Activated naive CD4-positive, alpha-beta T cell treated with Interleukin-2 at 50 U/mL for 16 hours (primary cell): ENCODE measurements around the gene CUL1.

ENCODE experiments used
- DNase-seq: peaks from one replicate; pipeline ENCODE4 v3.0.0-alpha.2; 2020

CUL1 gene

DNA sequence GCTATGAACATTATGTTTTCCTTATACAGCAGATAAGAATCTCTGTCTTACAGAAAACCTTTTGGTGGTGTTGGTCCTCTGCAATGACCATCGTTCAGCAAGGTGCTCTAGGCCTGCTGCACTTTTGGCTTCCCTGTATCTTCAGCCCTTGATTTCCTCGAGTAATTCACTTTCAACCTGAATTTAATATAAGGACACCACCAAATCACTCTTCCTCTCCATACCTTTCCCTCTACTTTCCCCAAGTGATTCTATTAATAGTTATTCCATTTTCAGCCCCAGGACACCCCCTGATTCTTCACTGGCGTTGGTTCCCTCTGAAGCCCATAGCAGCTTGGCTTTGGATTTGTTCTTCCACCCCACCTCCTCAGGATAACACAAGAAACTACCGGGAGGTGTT, 113.2 kb downstream of the CUL1 start:
- no peak for DNase-seq

DNA sequence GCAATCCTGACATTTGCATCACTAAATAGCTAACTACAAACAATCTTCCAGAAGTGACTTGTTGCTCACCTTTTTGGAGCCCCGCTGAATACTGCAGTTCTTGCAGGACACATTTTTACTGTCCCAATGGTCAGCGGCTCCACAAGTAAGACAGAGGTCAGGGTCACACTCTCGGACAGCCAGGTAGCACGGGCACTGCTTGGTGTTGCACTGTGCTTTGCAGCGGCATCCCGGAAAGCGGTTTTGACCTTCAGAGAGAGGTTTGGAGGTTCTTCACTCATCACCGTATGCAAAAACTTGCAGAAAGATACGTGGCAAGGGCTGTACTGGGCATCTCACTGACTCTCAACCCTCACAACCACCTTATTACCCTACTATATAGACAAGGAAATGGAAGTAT, 115.2 kb downstream of the CUL1 start:
- DNase-seq: no peak

DNA sequence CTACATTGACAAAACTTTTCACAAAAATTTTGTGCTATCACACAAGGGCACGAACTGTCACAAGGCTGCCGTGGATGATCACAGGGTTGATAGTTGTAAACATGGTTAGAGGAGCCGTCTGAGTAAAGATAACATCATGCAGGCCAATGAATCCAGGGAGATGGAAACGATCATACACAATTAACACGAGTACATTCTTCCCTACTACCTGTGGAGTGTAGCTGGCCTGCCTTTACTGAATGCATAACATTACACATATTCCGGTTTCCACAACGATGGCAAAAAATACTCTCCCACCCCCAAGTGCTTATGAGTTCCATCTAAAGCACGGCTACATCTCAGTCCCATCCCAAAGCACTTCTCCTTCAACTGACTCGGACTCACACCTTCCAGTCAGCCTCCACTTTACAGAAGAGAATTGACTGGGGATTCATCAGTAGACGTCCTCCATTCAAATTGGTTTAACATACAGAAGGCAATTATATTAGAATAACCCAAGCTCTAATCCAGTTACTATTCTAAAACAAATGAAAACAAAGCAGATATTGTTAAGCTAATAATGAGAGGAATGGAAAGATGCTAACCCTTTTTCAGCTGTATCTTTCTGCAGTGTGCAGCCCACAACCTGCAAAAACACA, 116.3 kb downstream of the CUL1 start:
- DNase-seq: no peak

DNA sequence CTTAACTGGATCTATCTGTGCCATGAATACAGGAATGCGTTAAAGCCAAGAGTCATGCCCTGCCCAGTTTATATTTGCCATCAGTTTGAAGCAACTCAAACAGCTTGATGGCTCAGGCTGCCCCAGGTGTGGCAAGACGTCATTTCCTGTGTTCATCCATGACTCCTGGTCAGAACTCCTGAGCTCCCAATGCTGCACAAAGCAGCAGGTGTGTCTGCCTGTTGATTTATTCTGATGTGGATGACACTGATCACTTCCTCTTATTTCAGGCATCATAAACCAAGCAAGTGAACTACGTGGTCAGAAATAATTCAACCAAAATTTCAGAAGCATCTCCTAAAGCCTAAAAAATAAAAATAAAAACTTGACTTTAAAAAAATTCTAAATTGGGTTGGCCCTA, 116.9 kb downstream of the CUL1 start:
- DNase-seq: no peak

DNA sequence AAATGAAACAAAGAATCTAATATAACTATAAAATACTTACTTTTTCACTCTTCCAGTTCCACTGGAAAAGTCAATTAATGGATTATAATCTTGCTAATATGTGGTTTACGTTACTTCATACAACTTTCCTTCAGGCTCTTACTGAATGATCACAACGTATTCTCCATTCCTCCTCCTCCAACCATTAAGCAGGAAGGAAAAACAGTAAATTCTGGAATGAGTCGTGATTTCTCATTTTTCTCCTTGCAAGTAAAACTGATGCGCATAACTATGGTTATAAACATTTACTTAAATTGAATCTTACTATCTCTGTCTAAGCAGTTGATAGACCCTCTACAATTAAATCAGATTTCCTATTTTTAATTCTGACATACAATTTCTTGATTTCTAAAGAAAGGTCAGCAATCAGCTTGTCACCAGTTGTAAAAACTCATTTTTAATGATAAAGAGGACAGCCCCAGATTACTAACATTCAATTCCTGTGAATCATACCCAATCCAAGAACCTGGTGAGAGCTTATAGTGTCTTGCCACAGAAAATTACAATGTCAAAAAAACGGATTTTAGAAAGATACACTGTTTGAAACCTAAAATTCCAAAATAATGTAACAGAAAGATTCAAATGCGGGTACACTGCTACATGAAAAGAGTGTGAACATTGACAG, 121.1 kb downstream of the CUL1 start:
- DNase-seq: no peak

DNA sequence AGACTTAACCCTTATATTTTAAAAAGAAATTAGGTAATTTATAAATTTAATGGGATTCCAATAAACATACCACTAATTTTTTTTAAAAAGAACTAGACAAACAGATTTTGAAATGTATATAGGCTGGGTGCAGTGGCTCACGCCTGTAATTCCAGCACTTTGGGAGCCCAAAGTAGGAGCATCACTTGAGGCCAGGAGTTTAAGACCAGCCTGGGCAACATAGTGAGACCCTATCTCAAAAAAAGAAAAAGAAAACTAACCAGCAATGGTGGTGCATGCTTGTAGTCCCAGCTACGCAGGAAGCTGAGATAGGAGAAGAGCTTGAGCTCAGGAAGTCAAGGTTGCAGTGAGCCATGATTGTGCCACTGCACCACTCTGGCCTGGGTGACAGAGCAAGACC, 122.7 kb downstream of the CUL1 start:
- no peak for DNase-seq

DNA sequence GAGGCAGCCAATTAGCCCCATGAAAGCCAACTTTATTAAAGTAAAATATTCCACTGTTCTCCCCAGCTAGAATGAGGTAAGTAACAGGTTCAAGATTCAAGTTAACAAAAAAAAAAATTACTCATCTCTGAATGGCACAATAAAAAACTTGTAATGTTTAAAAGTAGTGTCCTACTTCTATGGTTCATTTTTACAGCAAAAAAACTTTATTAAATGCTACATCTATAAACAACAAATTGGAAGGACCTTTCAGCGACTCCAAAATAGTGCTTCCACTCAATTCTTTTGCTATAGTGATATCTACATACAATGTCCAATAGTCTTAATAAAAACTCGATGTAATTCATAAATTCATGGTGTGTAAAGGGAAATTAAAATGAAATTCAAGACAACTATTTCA, 126.2 kb downstream of the CUL1 start:
- no peak for DNase-seq

DNA sequence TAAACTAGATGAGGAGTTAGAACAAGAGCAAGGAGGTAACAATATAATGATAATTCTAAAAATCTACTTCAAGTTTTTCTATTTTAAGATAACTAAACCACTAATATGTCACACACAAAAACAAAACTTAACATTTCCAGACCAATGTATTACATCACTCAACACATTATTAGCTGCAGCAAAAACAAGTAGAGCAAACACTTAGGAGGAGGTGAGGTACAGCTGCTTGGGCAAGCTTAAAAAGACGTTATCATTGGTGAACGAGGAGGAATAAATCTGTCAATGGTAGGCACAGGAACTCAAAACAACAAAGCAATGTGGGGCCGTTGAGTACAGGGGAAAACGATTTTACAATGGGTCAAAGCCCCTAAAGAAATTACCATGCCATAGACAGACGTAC, 126.6 kb downstream of the CUL1 start:
- no peak for DNase-seq

DNA sequence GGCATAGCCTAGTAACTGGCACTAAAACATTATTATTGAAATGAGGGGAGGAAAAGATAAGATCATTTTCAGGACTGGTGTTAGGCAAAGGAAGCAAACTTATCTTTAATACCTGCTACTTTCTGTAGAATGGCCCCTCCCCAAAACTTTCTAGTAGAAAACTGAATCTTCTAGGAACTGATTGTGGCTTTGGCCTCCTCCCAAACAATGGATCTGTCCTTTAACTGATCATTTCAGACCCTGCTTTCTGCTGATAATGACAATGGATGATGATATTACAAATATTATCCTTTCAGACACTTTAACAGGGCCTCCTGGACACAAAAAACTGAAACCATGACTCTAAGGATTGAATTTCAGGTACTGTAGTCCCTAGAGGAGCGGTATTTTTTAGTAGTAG, 130.3 kb downstream of the CUL1 start:
- DNase-seq: no peak

DNA sequence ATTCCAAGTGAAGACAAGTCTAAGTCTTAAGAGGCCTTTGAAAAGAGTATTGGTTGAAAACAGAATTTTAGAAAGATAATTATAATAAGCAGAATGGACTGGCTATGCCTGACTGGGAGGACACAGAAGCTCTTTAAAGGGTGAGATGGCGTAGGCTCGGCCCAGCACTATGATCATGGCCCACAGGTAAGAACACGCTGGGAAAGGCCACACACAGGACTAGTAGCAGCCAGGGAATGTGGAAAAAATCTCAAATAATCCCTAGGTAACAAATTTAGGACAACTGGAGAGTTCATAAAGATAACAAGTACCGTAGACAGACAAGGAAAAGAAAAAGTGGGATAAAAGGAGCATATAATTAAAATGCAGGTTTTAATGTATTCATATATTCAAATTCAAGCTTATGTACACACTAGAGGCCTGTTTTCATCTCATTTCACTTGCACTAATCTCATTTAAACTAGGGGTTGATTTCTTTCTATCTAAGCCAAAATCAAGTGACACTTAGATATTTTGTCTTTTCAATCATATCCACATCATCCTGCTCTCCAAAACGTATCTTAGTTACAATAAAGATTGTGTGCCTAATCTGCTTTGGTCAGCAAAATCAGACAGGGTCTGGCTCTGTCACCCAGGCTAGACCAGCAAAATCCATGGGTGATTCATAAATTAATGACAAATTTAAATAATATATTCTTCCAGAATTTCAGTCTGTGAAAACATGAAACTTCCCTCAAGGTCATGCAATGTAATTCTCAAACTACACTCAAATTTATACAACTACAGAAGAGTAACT, 132.4 kb downstream of the CUL1 start:
- DNase-seq: no peak

DNA sequence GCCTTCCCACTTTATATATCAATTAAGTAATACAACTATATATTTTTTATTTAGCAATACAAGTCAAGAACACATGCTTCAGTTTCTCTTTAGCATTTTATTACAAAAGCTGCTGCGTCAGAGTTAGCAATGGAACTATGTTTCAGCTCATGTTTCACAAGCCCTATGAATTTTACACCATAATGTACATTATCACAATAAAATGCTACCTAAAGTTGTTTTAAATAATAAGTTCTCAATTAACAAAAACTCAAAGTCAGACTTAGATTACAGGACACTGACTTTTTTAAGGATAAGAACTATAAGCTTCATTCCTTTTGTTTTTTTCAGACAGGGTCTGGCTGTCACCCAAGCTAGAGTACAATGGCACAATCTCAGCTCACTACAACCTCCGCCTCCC, 133.1 kb downstream of the CUL1 start:
- DNase-seq: no peak

DNA sequence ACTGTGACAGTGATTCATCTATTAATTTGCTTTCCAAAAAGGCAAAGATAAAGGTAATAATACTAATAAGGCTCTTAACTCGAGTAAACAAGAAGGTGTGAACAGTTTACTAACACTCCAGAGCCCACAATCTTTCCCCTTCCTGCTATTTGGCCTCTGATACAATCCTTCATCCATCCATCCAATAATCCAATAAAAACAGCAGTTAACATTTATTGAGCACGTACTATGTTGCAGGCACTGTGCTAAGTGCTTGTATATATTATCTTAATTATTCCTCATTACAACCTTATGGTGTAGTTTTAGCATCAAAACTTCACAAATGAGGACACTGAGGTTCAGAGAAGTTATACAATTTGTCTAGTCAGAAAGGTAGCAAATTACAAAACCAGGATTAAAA, 135.9 kb downstream of the CUL1 start:
- DNase-seq: no peak

DNA sequence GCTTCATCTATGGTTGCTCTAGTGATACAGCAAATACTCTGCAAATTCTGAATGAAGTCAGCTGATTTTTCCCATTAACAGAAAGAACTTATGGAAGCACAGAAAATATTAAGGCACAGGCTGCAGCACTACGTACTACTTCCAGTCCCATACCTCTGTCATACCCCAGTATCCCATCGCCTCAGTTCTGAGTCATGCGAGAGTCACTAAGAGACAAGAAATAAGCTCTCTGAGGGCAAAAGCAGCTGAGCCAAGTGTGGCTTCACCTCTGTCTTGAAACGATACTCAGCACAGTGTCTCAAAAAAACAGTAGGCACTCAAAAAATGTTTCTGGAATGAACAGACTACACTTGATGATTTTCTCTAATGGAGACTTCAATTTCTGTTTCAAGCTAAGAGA, 137.2 kb downstream of the CUL1 start:
- DNase-seq: no peak

DNA sequence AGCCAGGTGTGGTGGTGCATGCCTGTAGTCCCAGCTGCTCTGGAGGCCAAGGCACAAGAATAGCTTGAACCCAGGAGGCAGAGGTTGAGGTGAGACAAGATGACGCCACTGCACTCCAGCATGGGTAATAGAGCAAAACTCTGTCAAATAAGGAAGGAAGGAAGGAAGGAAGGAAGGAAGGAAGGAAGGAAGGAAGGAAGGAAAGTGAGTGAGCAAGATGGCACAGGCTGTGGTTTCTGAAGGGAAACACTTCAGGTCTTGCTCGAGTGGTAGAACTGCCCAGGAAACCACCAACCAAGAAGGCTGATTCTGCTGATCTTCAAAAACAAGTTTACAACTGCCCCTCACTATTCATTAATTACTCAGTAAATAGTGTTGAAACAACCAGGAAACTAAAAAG, 140.2 kb downstream of the CUL1 start:
- no peak for DNase-seq

DNA sequence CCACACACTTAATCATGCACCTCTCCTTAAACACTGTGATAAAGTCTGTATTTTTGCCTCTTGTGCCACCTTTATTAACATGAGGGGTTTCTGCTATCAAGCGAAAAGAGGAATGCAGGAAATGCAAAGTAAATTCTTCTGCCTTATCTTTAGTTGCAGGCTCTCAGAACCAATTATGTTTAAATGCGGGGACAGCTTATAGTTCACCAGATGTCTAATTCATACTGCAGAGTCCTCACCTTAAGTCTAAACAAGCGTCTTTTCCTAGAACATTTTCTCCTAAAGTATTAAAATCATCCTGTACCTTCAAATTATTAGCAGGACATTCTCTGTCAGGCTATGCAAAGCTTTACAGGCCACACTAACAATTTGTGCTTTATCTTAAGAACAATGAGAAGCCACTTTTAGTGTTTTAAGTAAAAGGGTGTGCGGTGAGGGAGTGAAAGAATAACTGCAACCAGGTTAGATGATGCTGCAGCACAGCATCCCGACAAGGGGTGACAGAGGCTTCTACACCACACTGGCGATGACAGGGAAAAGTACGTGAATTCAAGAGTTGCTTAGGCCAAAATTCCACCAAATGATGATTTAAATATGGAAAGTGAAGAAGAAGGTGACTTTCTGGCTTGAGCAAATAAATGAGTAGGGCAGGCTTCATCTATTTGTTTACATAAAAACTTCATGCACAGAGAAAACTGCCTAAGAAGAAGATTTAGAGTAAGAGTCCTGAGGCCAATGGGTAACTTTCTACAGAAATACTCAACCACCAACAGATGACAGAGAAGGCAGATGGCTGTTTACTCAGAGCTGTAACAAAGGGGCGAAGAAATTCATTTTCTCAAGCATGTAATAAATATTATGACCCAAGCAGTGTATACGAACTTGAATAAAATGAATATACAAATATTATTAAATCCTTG, 149.4 kb downstream of the CUL1 start:
- no peak for DNase-seq

DNA sequence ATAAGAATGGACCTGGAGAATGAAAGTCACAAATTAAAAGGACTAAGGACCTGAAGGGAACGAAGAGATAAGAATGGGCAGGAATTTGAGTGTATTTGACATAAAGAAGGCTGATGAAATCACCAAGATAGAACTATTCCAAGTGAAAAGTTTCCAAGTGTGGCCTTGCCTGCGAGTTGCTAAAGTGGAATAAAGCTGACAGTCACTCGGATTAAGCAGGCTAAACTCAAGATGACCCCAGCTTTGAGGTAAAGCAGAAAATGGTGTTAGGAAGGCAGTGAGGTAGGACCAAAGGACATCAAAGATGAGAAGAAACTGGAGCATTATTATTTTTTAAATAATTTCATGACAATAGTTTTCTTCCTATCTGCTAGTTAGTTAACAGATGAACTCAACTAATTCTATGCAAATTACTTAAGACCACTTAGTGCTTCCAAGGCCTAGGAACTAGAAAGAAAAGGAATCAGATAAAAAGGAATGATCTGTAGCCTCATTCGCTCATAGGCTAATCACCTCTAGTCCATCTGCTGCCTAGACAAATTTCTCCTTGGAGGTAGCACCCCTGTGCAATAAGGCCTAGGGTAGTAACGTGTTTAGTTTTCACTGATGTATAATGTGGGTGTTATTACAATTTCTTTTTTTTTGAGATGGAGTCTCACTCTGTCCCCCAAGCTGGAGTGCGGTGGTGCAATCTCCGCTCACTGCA, 150.8 kb downstream of the CUL1 start:
- no peak for DNase-seq

DNA sequence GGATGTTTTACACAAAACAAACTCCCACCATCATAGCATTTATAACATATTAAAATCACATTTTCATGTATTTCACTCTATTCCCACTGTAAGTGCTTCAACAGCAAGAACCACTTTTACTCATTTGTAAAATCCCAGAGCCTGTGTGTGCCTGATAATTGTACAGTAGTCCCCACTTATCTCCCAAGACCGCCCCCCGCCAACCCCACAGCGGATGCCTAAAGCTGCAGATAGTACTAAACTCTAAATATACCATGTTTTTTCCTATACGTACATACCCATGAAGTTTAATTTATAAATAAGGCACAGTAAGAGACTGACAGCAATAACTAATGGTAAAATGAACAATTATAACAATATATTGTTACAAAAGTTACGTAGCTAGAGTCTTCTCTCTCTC, 151.9 kb downstream of the CUL1 start:
- no peak for DNase-seq
